Superior temporal gyrus (tissue), 1 donor: ENCODE results near the gene KIF5C.

ENCODE experiments used
- DNase-seq: peaks from one replicate; pipeline ENCODE4 v3.0.0-alpha.2; 2016; ENCODE audit errors: extremely low spot score

Gene KIF5C

GRCh38 chr2:148887350-148888002 lies 12.4 kb downstream of the KIF5C start:
- DNase-seq = peak; percentile 76

GRCh38 chr2:148888003-148888501 lies 13.0 kb downstream of the KIF5C start:
- DNase-seq = no peak

GRCh38 chr2:148888986-148889385 lies 14.0 kb downstream of the KIF5C start:
- DNase-seq = no peak

GRCh38 chr2:148893906-148894305 lies 18.9 kb downstream of the KIF5C start:
- DNase-seq = no peak

GRCh38 chr2:148896136-148896535 lies 21.1 kb downstream of the KIF5C start:
- DNase-seq = no peak

- DNase-seq = no peak
These were observed 24.8 kb downstream of the KIF5C start for GRCh38 chr2:148899638-148900318.

- DNase-seq = no peak
These were observed 25.4 kb downstream of the KIF5C start for GRCh38 chr2:148900350-148900837.

- no peak for DNase-seq
These were observed 26.1 kb downstream of the KIF5C start for GRCh38 chr2:148901142-148901541.

- no peak for DNase-seq
These were observed 27.8 kb downstream of the KIF5C start for GRCh38 chr2:148902798-148903197.

- no peak for DNase-seq
These were observed 28.3 kb downstream of the KIF5C start for GRCh38 chr2:148903294-148903693.

GRCh38 chr2:148903979-148904378 lies 29.0 kb downstream of the KIF5C start:
- DNase-seq = no peak

- DNase-seq = no peak
These were observed 31.1 kb downstream of the KIF5C start for GRCh38 chr2:148906124-148906523.

- DNase-seq = no peak
These were observed 32.2 kb downstream of the KIF5C start for GRCh38 chr2:148907085-148907785.

- peak; percentile 75 for DNase-seq
These were observed 34.1 kb downstream of the KIF5C start for GRCh38 chr2:148909114-148909513.

GRCh38 chr2:148913061-148913460 lies 38.0 kb downstream of the KIF5C start:
- no peak for DNase-seq

GRCh38 chr2:148913492-148913891 lies 38.5 kb downstream of the KIF5C start:
- no peak for DNase-seq

GRCh38 chr2:148914463-148914862 lies 39.4 kb downstream of the KIF5C start:
- peak; percentile 45 for DNase-seq

- DNase-seq = no peak
These were observed 42.4 kb downstream of the KIF5C start for GRCh38 chr2:148917431-148917830.

- no peak for DNase-seq
These were observed 43.5 kb downstream of the KIF5C start for GRCh38 chr2:148918554-148918953.

GRCh38 chr2:148920559-148920958 lies 45.5 kb downstream of the KIF5C start:
- no peak for DNase-seq

GRCh38 chr2:148922062-148922461 lies 47.0 kb downstream of the KIF5C start:
- DNase-seq = no peak

GRCh38 chr2:148922776-148923475 lies 47.9 kb downstream of the KIF5C start:
- no peak for DNase-seq
